ENCODE results near the gene WNT2B.

- TF ChIP-seq POLR2AphosphoS5 (IDR thresholded peaks at IDR 0.05; ENCODE audit: borderline replicate concordance, low read depth, low read length) (no peak), EZH2 (IDR thresholded peaks at IDR 0.05) (no peak)
These were observed 3.4 kb upstream of the WNT2B start for GRCh38 chr1:112505400-112505785.

Data from SK-N-MC (cell line).